Embryonic facial prominence (tissue), 1 donor: ENCODE measurements around the gene CENPQ.
"Not testable (repeated sequence)": the region's sequence is repeated elsewhere in the genome, so short reads cannot be mapped to it uniquely, and the experiment has no call there.

Experiments used
- DNase-seq: peaks from one replicate; pipeline ENCODE4 v3.0.0-alpha.2; 2016; ENCODE audit errors: extremely low spot score

Gene CENPQ, protein sequence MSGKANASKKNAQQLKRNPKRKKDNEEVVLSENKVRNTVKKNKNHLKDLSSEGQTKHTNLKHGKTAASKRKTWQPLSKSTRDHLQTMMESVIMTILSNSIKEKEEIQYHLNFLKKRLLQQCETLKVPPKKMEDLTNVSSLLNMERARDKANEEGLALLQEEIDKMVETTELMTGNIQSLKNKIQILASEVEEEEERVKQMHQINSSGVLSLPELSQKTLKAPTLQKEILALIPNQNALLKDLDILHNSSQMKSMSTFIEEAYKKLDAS

DNA sequence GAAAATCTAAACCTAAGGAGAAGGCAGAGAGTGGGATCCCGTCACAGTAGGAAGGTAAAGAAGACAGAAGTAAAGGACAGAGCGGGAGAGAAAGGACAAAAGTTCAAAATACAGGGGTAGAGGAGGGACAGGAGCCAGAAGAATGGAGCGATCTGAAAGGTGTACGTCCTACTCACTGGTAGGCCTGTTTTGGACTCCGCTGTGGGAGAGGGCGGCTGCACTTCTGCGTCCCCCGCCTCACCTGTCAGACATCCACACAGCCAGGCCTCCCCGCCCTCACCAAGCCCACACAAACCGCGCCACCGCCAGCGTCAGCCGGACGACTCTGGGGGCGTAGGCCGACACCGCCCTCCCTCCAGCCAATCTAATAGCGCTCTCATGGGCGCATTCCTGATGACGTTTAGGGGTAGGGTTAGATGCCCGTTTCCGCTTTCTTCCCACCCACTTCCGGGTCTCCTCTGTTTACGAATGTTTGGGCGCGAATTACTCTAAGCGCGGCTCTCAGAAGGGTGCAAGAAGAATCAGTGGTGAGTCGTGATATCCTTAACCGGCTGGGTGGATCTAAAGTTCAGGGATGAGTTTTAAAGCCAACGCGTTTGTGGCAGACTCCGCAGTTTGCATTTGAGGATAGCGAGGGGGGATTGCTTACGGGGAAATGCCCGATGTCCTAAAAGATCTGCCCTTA lies at the start of gene CENPQ, which contains the start of gene MMUT:
CENPQ (plus strand) TSS at position 444 of the 685 bp plus-strand sequence. CDS start 6,807 bp downstream, outside the sequence.
MMUT (minus strand) TSS at position 327 of the 685 bp plus-strand sequence. CDS start 3,787 bp downstream, outside the sequence.
- DNase-seq = peak; percentile 96

DNA sequence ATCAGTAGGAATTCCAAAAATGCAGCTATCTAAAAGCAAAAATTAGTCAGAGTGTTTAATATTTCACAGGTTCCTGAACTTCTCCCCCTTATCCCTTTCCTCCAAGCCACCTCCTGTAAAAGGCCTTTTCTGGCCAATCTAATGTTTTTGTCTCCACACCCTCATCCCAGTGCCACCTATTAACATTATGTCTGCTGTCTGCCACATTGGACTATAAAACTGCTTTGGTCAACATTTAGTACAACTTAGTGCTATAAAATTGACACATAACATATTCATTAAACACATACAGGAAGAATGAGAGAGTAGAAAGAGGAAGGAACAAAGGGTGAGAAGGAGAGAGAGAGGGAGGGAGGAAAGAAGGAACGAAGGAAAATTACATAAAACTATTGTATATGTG lies 47.8 kb upstream of the CENPQ start:
- no peak for DNase-seq

DNA sequence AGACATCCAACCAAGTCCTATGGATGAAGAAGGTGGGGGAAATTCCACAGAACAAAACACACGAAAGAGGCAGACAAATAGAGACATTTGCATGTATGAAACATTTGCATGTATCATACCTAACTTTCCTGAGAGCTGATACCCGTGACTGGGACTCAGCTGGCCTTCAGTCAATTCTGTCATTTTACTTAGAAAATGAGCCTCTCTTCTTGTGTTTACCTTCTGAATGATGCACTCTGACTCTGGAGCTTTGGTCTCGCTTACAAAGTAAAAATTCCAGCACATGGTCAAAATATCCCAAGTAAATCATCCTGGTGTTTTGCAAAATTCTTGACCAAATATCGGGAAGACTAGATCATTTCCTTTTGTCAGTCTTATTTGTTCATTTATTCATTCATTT lies 47.0 kb upstream of the CENPQ start:
- DNase-seq = no peak

DNA sequence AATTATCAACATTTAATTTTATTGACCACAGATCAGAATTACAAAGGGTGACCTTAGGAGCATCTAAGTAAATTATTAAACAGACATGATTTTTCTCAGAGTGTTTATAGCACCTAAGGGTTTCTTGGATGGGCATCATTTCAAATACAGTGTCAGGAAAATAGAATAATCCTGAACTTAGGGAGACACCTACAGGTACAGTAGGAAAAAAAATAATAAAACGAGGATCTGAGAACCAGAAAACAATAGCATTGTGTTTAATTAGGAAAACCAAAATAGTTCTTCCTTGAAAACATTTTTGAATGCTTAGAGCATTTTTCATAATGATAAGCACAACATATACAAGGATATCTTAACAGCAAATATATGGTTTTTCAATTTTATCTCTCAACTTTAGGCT lies 39.4 kb upstream of the CENPQ start:
- DNase-seq = no peak

DNA sequence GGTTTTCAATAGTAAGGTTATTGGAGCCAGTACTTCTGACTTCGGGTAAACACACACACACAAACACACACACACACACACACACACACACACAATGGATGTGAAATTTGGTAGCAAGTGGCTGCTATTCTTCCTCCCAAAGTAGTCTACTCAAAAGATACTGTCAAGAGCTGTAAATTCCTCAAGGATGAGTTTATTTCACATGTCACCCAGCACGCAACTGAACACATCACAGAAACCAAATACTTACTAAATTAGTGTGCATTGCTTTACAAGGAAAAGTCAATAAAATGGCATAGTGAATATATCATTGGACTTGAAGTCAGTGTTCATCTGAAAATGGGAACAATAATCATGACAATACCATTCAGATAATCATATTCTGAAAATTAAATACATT lies 33.0 kb upstream of the CENPQ start:
- no peak for DNase-seq

DNA sequence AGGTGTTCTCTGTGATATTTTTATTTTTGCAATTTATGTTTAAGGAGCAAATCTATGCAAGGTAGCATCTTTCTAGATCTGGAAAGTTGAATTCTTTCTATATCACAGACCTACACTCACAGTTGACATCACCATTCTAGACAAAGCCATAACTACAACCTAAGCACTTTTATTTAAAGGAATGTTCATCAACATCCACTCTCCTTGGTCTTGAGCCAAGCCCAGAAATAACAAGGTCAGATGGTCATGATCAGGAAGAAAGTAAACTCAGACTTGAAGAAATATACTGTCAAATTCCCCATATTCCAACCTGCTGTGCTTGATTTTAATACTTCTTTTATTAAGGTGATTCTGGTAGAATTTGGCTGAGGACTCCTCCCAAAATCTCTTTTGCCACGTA lies 32.3 kb upstream of the CENPQ start:
- DNase-seq = no peak

DNA sequence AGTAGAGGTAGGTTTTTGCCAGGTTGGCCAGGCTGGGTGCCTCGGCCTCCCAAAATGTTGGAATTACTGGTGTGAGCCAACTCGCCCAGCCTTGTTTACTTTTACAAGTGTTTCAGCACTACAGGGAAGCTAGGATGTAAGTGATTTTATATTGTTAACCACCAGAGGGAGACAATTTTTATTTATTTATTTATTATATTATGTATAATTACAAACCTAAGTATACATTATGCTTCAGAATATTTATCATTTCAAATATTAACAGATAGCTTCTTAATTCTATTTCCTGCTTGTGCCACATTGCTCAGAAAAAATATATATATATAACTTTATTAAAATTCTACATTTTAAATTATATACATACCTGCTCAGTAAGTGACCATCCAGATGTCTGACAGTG lies 9.9 kb upstream of the CENPQ start:
- DNase-seq = no peak

DNA sequence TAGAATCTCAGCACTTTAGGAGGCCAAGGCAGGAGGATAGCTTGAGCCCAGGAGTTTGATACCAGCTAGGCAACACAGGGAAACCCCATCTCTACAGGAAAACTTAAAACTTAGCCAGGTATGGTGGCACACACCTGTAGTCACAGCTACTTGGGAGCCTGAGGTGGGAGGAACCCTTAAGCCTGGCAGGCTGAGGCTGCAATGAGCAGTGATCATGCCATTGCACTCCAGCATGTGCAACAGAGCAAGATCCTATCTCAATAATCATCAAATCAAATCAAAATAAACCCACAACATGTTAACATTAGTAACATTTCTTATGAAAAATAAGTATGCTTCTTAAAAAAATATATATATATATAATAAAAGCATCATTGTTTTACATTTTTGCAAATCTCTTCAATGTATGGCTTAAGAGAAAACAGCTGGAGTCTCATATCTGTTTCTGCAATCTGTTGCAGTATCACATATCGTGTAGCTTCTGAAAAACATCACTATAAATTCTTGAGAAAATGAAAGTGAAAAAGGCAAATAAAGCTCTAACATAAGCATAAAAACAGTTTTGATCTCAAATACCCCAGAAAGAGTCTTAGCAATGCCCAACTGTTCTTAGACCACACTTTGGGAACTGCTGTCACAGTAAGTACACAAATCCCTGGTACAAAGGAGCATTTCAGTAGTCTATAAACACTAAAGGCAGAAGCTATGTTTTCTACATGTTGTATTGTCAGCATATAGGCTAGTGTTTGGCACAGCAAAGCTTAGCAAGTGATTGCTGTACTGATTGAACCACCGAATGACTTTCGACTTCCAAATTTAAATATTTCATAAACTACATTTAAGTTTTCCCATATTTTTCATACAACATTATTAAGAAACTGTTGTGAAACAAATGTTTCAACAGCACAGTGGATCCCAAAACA lies 8.1 kb upstream of the CENPQ start:
- DNase-seq = no peak

DNA sequence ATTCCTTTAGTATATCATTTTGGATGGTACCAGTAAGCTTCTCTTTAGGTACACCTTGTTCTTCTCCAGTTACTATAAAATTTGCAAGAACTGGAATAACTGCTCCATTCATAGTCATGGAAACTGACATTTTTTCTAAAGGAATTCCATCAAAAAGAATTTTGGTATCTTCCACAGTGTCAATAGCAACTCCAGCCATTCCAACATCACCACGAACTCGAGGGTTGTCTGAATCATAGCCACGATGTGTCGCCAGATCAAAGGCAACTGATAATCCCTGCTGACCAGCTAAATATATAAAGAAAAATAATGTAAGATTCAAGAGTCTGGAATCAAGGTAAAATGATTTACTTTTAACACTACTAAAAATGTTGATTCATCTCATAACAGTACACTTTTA lies 5.4 kb upstream of the CENPQ start:
- no peak for DNase-seq

DNA sequence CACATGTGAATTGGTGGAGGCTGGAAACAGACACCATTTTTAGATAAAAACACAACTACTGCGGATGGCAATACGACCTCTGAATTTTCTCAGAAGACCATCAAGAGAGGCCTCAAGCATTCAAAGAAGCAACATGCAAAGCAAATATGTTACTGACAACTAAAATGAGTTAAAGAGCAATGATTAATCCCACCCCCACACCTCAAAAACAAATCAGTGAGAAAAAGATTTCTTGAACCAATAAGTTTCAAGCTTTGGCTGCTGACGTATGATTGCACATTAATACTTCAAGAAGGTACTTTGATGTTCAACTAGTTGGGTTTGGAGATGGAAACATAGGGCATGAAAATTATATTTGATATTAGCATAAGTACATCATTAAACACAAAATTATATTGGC lies 1.1 kb upstream of the CENPQ start:
- DNase-seq = no peak

DNA sequence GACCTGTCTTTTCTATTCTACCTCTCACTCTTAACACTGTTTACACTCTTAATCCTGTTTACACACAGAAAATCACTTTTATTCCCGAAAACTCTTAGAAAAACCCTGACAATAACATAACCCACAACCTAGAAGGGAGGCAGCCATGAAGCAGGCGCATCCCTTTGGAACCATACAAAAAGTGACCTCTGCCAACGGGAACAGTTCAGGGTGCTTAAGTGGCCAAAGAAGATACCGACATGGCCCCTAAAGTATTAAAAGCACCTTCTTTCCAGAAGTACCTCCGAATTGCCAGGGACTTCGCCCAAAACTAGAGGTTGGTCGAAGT lies 607 bp upstream of the CENPQ start:
- no peak for DNase-seq

DNA sequence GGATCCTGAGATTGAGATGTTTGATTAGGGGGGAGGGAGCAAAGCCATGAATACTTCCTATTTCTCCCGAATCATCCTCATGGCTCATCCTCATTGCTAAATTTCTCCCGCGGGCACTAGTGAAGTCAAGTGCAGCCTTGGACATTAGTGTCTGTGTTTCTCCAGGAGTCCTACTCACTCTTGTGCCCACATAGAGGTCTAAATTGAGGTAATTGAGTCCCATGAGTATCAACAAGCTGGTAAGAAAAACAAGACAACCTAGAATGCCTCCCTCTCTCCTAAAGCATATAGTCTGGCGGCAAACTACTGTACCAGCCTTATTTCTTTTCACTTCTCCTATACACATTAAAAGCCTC lies 420 bp downstream of the CENPQ start:
- DNase-seq = no peak

DNA sequence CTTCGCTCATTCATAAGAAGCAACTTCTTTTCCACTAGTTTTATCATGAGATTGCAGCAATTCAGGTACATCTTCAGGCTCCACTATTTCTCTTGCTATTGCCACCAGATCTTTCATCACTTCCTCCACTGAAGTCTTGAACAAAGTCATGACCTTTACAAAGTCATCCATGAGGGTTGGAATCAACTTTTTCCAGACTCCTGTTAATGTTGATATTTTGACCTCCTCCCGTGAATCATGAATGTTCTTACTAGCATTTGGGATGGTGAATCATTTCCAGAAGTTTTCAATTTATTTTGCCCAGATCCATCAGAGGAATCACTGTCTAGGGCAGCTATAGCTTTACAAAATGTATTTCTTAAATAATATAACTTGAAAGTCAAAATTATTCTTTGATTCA lies 1.5 kb downstream of the CENPQ start:
- no peak for DNase-seq

DNA sequence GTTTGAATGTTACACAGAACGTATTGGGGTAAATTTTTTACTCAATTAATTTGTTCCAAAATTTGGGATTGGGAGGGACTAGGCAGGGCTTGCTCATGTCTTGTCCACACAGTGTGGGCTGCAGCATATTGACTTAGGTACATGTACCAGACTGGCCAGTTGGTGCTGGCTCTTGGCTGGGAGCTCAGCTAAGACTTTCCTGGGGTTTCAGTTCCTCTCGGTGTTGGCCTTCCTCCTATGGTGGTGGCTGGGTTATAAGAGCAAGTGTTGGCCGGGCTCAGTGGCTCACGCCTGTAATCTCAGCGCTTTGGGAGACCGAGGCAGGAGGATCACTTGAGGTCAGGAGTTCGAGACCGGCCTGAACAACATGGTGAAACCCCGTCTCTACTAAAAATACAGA lies 4.9 kb downstream of the CENPQ start:
- DNase-seq = no peak

DNA sequence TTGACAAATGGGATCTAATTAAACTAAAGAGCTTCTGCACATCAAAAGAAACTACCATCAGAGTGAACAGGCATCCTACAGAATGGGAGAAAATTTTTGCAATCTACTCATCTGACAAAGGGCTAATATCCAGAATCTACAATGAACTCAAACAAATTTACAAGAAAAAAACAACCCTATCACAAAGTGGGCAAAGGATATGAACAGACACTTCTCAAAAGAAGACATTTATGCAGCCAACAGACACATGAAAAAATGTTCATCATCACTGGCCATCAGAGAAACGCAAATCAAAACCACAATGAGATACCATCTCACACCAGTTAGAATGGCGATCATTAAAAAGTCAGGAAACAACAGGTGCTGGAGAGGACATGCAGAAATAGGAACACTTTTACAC lies 13.4 kb downstream of the CENPQ start:
- DNase-seq = not testable (repeated sequence)

DNA sequence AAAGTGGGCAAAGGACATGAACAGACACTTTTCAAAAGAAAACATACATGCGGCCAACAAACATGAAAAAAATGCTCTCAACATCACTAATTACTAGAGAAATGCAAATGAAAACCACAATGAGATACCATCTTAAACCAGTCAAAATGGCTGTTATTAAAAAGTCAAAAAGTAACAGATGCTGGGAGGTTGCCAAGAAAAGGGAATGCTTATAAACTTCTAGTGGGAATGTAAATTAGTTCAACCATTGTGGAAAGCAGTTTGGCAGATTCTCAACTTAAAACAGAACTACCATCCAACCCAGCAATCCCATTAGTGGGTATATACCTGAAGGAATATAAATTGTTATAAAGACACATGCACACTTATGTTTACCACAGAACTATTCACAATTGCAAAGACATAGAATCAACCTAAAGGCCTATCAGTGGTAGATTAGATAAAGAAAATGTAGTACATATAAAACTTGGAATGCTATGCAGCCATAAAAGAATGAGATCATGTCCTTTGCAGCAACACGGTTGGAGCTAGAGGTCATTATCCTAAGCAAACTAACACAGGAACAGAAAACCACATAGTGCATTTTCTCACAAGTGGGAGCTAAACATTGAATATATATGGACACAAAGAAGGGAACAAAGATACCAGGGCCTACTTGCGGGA lies 16.3 kb downstream of the CENPQ start:
- no peak for DNase-seq

DNA sequence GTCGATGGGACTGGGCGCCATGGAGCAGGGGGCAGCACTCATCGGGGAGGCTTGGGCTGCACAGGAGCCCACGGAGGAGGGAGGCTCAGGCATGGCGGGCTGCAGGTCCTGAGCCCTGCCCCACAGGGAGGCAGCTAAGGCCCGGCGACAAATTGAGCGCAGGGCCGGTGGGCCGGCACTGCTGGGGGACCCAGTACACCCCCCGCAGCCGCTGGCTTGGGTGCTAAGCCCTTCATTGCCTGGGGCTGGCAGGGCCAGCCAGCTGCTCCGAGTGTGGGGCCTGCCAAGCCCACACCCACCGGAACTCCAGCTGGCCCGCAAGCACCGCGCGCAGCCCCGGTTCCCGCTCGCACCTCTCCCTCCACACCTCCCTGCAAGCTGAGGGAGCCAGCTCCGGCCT lies 18.7 kb downstream of the CENPQ start:
- not testable (repeated sequence) for DNase-seq

DNA sequence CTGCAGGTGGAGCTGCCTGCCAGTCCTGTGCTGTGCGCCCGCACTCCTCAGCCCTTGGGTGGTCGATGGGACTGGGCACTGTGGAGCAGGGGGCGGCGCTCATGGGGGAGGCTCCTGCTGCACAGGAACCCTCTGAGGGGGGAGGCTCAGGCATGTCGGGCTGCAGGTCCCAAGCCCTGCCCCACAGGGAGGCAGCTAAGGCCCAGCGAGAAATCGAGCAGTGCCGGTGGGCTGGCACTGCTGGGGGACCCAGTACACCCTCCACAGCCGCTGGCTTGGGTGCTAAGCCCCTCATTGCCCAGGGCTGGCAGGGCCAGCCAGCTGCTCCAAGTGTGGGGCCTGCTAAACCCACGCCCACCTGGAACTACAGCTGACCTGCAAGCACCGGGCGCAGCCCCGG lies 20.2 kb downstream of the CENPQ start:
- DNase-seq = not testable (repeated sequence)

DNA sequence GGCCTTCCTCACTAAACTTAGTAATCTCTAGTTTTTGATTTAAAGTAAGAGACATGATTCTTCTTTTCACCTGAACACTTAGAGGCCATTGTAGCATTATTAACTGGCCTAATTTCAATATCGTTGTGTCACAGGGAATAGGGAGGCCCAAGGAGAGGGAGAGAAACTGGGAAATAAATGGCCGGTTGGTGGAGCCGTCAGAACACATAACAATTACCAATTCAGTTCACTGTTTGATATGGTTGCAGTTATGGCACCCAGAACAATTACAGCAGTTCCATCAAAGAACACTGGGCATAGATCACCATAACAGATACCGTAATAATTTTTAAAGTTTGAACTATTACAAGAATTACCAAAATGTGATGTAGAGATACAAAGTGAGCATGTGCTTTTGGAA lies 27.5 kb downstream of the CENPQ start:
- no peak for DNase-seq

DNA sequence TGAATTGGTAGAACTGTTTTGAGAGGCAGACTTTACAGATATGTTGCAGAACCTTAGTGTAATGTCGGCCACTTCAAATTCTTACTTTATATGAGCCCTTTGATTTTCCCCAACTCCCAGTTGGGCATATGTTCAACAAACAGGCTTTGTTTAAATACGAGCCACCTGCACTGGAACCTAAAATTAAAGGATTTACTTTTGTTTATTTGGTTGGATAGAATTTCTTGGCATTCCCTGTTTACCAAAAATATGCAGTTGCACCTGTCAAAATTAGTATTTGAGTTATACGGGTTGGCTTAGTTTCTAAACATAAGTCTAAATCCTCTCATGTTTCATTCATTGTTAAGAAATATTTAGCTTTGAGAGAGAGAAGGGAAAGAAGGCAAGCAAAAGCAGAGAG lies 34.1 kb downstream of the CENPQ start:
- DNase-seq = no peak

DNA sequence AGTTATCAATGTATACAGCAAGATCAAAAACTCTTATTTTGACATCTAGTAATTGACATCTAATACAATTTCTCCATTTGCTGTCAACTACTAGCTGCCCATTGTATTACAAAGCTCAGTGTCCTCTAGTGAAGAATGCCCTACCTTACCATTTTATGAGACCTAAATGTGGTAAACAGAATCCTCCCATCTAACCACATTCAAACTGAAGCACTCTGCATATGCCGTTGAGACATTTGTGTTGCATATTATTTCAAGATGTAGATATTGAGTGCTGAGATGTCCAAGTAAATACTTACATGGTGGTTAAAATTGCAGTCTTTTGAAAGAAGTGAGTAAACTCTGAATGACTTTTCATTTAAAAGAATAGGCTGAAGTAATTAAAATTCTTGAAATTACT lies 36.0 kb downstream of the CENPQ start:
- DNase-seq = no peak

DNA sequence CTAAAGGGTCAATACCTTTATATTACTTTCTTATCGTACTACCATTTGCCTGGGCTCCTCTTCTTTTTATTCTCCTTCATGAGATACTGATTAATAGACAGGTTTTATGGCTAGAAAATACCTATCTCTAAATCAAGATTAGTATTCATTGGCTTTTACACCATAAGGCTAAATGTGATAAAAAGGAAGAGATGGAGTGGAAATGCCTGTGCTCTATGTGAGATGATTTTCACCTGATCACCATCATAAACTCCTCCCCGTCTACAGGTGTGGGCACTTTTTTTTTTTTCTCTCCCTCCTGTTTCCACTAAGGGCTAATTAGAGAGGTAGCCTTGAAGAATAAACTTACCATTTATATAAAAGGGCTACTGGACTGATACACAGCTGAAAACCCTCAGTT lies 36.5 kb downstream of the CENPQ start, which contains the start of gene GLYATL3:
GLYATL3 (plus strand) TSS at position 301 of the 400 bp plus-strand sequence. CDS start 12,068 bp downstream, outside the sequence.
- no peak for DNase-seq
